NCI-H2081 (cell line): ENCODE data around the gene B9D1.
"Not testable (repeated sequence)": the region's sequence is repeated elsewhere in the genome, so short reads cannot be mapped to it uniquely, and the experiment has no call there.

Experiments
- DNase-seq, 2 experiments: peaks; one replicate each; lab custom pipeline; 2025; lab: John Stamatoyannopoulos, UW

The B9D1 gene

DNA sequence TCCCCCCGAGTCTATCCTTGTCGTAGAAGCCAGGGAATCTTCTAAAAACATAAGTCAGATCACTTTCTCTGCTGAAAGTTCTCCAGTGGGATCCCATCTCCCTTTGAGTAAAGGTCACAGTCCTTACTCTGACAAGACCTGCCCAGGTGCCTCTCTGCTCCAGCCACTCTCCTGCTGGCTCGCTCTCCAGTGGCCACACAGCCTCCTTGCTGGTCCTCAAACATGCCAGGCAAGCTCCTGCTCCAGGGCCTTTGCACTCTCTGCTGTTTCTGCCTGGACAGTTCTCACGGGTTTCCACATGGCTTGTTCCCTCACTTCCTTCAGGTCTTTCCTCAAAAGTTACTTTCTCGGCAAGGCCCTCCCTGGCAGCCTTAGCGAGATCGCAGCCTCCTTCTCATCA, 3.4 kb downstream of the B9D1 start:
- DNase-seq = no peak

DNA sequence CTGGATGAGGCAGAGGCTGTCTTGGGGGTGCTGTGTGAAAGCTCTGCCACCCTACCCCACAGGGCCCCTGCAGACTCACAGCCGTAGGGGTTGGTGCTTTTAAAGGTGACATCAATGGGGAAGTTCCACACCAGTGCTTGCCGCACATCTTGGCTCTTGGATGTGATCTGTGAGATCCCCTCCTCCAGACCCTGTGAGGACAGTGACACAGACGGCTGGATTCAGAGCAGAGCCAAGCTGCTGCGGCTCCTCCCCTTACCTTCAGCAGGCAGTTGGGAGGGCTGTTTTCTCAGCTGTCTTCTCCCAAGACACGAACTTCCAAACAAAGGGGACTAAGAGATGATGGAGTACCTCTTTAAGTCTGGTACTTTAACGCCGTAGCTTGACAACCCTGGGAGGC, 4.8 kb downstream of the B9D1 start:
- DNase-seq = no peak

GRCh38 chr17:19357351-19357750, 5.2 kb downstream of the B9D1 start:
- no peak for DNase-seq

DNA sequence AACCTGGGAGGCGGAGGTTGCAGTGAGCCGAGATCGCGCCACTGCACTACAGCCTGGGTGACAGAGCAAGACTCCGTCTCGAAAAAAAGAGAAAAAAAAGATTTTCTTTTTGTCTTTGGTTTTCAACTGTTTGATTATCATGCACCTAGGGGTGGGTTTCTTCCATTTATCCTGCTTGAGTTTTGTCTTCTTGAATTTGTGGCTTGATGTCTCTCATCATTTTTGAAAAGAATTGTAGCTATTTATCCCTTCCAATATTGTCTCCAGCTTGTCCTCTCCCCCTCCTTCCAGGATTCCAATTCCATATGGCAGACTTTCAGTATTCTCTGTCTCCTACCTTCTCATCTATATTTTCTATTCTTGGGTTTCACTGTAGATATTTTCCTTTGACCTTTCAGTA, 7.8 kb downstream of the B9D1 start:
- DNase-seq = no peak

GRCh38 chr17:19353401-19353800, 9.1 kb downstream of the B9D1 start:
- not testable (repeated sequence) for DNase-seq

DNA sequence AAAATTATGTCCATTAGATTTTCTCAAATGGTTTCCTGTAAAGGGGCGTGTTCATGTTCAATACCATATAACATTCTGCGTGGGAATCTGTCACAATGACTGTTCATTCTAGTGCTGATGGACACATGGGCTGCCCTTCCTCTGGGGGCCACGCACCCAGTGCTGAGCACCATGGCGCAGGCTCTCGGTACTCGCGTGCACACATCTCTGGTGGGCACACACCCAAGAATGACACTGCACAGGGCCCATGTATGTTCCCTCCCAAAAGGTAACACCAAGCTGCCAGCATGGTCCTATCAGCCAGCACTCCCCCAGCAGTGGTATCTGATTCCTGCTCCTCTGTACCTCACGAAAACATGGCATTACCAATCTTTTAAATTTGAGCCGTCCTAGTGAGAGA, 13.7 kb downstream of the B9D1 start:
- no peak for DNase-seq

DNA sequence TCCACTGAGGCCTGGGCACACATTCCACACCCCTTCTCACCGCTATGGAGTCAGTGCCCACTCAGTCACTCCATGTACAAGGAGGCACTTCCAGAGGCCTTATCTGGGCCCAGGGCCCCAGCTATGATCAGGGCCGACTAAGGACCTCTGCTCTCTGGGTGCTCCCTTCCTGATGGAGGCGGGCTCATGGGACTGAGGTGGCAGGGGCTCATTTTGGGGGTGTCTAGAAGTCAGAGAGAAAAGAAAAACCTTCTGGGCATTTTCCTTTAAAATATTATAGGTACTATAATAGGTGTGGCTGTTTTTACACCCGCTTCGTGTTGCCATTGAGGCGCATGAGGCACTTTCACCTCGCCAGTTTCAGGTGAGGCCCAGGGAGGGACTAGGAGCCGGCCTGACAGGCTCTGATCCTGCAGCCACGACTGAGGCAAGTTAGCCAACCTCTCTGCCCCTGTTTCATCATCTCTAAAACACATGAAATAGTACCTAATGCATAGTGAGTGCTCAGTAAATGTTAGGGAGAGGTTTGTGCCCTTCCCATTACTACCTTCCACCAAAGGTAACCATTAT, 14.4 kb downstream of the B9D1 start:
- DNase-seq = no peak

DNA sequence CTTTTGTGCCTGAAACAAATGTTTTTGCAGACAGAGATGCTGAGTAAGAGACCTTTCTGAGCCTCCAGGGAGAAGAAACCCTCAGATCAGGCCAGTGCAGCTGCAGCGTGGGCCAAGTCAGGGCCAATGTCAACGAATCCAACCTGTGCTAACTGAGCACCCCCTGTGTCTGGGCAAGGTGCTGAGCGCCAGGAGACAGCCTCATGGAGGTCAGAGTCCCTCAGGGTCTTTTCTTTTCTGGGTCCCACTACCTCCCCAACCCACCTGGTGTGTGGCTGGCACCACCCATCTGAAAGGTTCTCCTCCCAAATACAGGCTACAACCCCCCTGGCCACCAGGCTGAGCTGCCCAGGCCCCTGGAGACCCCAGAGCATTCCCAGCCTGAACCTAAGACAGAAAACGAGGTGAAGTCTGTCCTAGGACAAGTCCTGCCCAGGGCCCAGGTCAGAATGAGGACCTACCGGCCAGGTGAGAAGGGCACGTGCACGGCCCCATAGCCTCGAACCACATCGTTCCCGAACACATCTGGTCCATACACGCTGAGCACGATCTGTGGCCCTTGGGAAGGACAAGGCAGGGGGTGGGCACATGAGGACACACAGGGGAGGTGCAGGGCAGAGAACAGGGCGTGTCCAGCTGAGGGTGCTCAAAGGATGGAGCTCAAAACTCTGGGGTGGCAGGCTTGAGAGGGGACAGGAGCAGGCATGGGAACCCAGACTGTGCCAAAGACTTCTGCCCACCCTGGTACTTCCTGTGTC, 15.0 kb downstream of the B9D1 start:
- no peak for DNase-seq

DNA sequence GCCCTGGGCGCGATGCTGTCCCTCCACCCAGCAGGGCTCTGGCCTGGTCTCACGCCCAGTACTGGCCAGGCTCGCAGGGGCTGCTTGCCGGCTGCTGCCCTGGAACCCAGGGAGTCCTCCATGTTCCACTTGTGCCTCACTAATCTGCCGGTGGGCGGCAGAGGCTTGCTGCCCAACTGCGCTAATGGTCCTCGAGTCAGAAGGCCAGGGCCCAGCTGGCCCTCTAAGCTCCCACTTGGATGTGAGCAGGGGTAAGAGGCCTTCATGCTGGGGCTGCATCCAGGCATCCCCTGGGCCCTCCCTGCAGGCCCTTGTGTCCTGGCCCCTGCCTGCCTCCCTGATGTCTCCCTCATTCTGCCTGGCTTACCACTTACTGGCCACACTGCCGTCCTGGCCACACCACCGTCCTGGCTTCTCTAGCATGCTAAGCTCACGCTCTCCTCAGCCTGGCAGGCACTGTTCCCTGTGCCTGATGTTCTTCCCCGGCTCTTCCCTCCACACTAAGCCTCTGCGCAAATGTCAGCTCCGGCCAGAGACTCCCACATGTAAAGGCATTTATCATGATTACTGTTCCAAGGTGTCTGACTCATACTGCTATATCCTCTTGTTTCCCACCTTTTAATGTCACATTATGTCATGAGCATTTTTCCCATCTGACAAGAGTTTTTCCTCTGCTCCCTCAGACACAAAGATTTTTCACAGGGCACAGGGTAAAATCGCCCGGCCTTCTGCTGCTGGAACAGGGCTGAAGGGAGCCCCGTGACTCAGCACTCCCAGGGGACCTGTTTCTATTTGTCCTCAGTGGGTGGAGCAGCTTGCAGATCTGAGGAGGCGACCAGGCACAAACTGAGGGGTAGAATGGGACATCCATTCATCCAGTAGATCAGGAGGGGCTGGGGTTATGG, 15.9 kb downstream of the B9D1 start:
- DNase-seq = no peak

DNA sequence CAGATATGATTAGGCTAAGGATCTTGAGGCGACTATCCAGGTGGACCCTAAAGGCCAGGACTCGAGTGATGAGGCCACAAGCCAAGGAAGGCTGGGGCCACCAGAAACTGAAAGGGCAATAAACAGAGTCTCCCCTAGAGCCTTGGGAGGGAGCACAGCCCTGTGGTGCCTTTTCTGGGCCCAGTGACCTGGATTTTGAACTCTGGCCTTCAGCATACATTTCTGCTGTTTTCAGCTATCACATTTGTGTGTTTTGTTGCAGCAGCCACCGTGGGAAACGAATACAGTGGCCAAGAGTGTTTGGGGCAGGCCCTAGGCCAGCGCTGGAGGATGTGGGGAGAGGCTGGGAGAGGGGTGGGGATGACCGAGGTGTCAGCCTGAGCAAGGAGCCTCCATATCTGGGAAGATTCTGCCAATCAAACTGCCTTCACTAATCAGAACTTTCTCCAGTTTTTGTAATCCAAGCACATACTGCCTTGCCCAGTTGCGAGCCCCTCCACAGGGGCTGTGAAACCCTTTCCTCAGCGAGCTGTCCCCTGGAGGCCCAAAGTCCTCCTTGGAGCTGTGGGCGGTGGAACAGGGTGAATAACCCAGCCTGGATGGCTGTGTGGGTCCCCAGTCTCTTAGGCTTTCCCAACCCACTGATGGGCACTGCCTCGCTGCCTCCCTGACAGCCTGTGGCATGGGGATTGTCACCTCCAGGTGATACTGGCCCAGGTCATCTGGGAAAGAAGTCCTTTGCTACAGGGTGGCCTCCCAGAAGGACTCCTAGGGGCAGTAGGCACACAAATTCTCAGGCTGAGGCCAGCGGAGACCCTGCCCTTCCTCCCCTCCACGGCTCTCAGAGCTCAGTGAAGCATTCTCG, 16.8 kb downstream of the B9D1 start:
- no peak for DNase-seq

- DNase-seq = no peak
Measured at GRCh38 chr17:19345067-19345460, 17.5 kb downstream of the B9D1 start.

DNA sequence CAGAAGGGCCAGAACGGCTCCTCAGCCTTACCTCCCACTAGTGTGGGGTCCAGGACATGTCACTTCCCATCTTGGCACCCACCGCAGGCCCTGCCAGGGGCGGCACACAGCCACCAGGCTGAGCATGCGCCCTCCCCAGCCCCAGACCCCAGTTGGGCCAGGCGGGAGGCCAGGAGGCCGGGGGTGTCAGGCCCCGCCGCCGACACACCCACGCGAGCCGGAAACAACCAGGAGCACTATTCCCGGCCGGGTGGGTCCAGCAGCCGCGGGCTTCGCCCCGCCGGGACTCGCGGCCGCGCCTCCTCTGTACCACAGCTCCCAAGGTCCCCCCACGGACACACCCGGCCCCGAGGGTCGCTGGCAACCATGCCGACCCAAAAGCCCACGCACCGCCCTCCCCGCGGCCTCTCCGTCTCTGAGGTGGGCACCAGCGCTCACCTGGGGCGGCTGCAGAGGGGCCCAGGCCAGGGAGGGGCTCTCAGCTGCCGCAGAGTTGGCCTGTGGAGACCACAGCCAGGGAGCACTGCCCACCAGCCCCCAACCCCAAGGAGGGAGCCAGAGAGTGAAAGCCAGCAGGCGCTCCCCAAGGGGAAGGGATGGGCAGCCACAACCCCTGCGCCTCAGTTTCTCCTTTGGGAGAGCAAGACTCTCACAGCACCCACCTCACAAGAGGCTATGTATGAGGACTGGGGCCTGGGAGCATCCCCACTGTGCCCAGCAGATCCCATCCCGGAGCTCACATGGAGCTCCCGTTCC, 18.0 kb downstream of the B9D1 start:
- DNase-seq = no peak

- DNase-seq = no peak
Measured at GRCh38 chr17:19343671-19344151, 18.8 kb downstream of the B9D1 start.

GRCh38 chr17:19343256-19343630, 19.3 kb downstream of the B9D1 start:
- no peak for DNase-seq

- no peak for DNase-seq
Measured at GRCh38 chr17:19342611-19343255, 19.8 kb downstream of the B9D1 start.

GRCh38 chr17:19341641-19342610, 20.6 kb downstream of the B9D1 start:
- DNase-seq = no peak

- DNase-seq = no peak
Measured at GRCh38 chr17:19341211-19341631, 21.3 kb downstream of the B9D1 start.

GRCh38 chr17:19339341-19339815, 23.1 kb downstream of the B9D1 start:
- no peak for DNase-seq
